Measurements from ENCODE around the gene TNNT1.

GRCh38 chr19:55103190-55103589, 45.8 kb downstream of the TNNT1 start:
- TF ChIP-seq, protein P1, sequence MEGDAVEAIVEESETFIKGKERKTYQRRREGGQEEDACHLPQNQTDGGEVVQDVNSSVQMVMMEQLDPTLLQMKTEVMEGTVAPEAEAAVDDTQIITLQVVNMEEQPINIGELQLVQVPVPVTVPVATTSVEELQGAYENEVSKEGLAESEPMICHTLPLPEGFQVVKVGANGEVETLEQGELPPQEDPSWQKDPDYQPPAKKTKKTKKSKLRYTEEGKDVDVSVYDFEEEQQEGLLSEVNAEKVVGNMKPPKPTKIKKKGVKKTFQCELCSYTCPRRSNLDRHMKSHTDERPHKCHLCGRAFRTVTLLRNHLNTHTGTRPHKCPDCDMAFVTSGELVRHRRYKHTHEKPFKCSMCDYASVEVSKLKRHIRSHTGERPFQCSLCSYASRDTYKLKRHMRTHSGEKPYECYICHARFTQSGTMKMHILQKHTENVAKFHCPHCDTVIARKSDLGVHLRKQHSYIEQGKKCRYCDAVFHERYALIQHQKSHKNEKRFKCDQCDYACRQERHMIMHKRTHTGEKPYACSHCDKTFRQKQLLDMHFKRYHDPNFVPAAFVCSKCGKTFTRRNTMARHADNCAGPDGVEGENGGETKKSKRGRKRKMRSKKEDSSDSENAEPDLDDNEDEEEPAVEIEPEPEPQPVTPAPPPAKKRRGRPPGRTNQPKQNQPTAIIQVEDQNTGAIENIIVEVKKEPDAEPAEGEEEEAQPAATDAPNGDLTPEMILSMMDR (IDR thresholded peaks at IDR 0.05; ENCODE audit: extremely low read depth in 1 of 2, insufficient read depth in 1 of 2, low read depth in 1 of 2, low read length in 2 of 2) = no peak
- TF ChIP-seq EZH2 (IDR thresholded peaks at IDR 0.05; ENCODE audit: borderline replicate concordance, low read depth, low read length, severe bottlenecking) = no peak
